GM06990 (cell line): ENCODE data around the gene RASSF5.

Experiments used
- DNase-seq: peaks from one replicate; pipeline ENCODE4 v3.0.0-alpha.2; 2011; ENCODE audit not compliant: insufficient read length; ENCODE audit errors: extremely low read depth
- H3K27me3 ChIP-seq: replicated peaks from 2 replicates; pipeline ENCODE4 v1.6.0; 2011; ENCODE audit warnings: low read length; ENCODE audit not compliant: control insufficient read depth, insufficient read depth
- H3K36me3 ChIP-seq: 2 replicates; pipeline ENCODE4 v1.5.1; 2011; ENCODE audit warnings: low read length; ENCODE audit not compliant: control insufficient read depth, insufficient read depth
- H3K4me3 ChIP-seq: replicated peaks from 2 replicates; pipeline ENCODE4 v1.5.1; 2011; ENCODE audit warnings: low read depth, mild to moderate bottlenecking, control low read depth, low read length
- CTCF ChIP-seq: IDR thresholded peaks from 2 replicates; pipeline ENCODE4 v1.5.1; 2011; ENCODE audit warnings: low read length, control low read depth, mild to moderate bottlenecking, inconsistent platforms; ENCODE audit not compliant: insufficient read depth, poor library complexity, severe bottlenecking

RASSF5 gene

GRCh38 chr1:206555473-206555935 lies 48.2 kb downstream of the RASSF5 start:
- Histone ChIP-seq H3K4me3 (no peak overlapping the region), H3K36me3 (peaks cover 3% of the 10 kb centered on the region), H3K27me3 (no peaks in the 10 kb centered on the region)
- no peak for TF ChIP-seq CTCF
- peak; percentile 58 for DNase-seq

GRCh38 chr1:206556047-206556749 lies 48.9 kb downstream of the RASSF5 start:
- H3K36me3 ChIP-seq: peaks cover 6% of the 10 kb centered on the region
- DNase-seq: peak; percentile 56
- no peaks in the 10 kb centered on the region for H3K27me3 ChIP-seq
- peak overlapping the region; percentile 84 for H3K4me3 ChIP-seq
- no peak for TF ChIP-seq CTCF

- Histone ChIP-seq H3K27me3 (no peaks in the 10 kb centered on the region), H3K36me3 (peaks cover 8% of the 10 kb centered on the region), H3K4me3 (peak overlapping the region; percentile 84)
- TF ChIP-seq CTCF: no peak
- peak; percentile 90 for DNase-seq
These were observed 49.7 kb downstream of the RASSF5 start for GRCh38 chr1:206556750-206557635.

- no peaks in the 10 kb centered on the region for H3K27me3 ChIP-seq
- peak; percentile 40 for DNase-seq
- TF ChIP-seq CTCF: no peak
- H3K36me3 ChIP-seq: peaks cover 8% of the 10 kb centered on the region
- peak overlapping the region; percentile 84 for H3K4me3 ChIP-seq
These were observed 50.5 kb downstream of the RASSF5 start for GRCh38 chr1:206557636-206558473.

- TF ChIP-seq CTCF: no peak
These were observed 51.7 kb downstream of the RASSF5 start for GRCh38 chr1:206558794-206559671.

More at GRCh38 chr1:206558794-206559671, 51.7 kb downstream of the RASSF5 start:
- no peaks in the 10 kb centered on the region for H3K27me3 ChIP-seq
- H3K36me3 ChIP-seq: peaks cover 12% of the 10 kb centered on the region
- DNase-seq: no peak
- peak overlapping the region; percentile 84 for H3K4me3 ChIP-seq
